Liver (tissue), 9 donors: ENCODE measurements around the gene TLCD1. TPM values are rescaled to one million over a fixed set of nuclear protein-coding genes. Genes with fewer than 3 reads are reported as not detected.

Experiments used
- DNase-seq: peaks from one replicate; pipeline ENCODE4 v3.0.0-alpha.2; 2017; ENCODE audit warnings: low spot score
- H3K27ac ChIP-seq, 2 donors: one replicate each; pipeline ENCODE4 v1.7.0; 2013; ENCODE audit warnings: inconsistent platforms in 2 of 2, low read length in 2 of 2, control low read depth in 1 of 2, low read depth in 1 of 2, mild to moderate bottlenecking in 1 of 2
- H3K27me3 ChIP-seq, 4 donors: one replicate each; pipeline versions ENCODE4 v1.6.1 to v1.7.0; 2013; ENCODE audit warnings: low read length in 3 of 4, inconsistent platforms in 1 of 4, mild to moderate bottlenecking in 1 of 4, moderate library complexity in 1 of 4; ENCODE audit not compliant: control insufficient read depth in 4 of 4, insufficient read depth in 4 of 4
- H3K36me3 ChIP-seq, 4 donors: one replicate each; pipeline versions ENCODE4 v1.6.1 to v1.7.0; 2013; ENCODE audit warnings: low read length in 3 of 4, mild to moderate bottlenecking in 3 of 4, low read depth in 1 of 4, moderate library complexity in 1 of 4; ENCODE audit not compliant: control insufficient read depth in 4 of 4, insufficient read depth in 3 of 4
- H3K4me1 ChIP-seq, 4 donors: one replicate each; pipeline versions ENCODE4 v1.6.1 to v1.7.0; 2013; ENCODE audit warnings: low read length in 3 of 4, mild to moderate bottlenecking in 3 of 4, moderate library complexity in 1 of 4; ENCODE audit not compliant: control insufficient read depth in 4 of 4, insufficient read depth in 4 of 4
- H3K4me3 ChIP-seq, 3 donors: one replicate each; pipeline versions ENCODE4 v1.6.1 to v1.7.0; 2013; ENCODE audit warnings: low read length in 3 of 3, control low read depth in 1 of 3, low read depth in 1 of 3, mild to moderate bottlenecking in 1 of 3
- H3K9ac ChIP-seq, 2 donors: one replicate each; pipeline ENCODE4 v1.7.0; 2013; ENCODE audit warnings: low read length in 2 of 2, mild to moderate bottlenecking in 2 of 2, moderate library complexity in 2 of 2, control low read depth in 1 of 2, low read depth in 1 of 2
- H3K9me3 ChIP-seq, 4 donors: one replicate each; pipeline versions ENCODE4 v1.6.1 to v1.7.0; 2013; ENCODE audit warnings: low read length in 3 of 4; ENCODE audit not compliant: control insufficient read depth in 4 of 4
- EGR1 ChIP-seq, 2 donors: IDR thresholded peaks; 2 replicates each; pipeline ENCODE4 v1.6.1; 2016 to 2018; ENCODE audit warnings: antibody characterized with exemption in 2 of 2, low read depth in 2 of 2
- FOXA1 ChIP-seq: IDR thresholded peaks from 2 replicates; pipeline ENCODE4 v1.6.1; 2016; ENCODE audit warnings: antibody characterized with exemption
- FOXA2 ChIP-seq: IDR thresholded peaks from 2 replicates; pipeline ENCODE4 v1.6.1; 2016; ENCODE audit warnings: antibody characterized with exemption
- GABPA ChIP-seq, 2 donors: IDR thresholded peaks in 1 of 2; conservative IDR thresholded peaks in 1 of 2; 2 replicates each; pipeline ENCODE4 v1.6.1; 2016; ENCODE audit warnings: antibody characterized with exemption in 2 of 2, mild to moderate bottlenecking in 1 of 2, moderate library complexity in 1 of 2
- HNF4A ChIP-seq, 2 donors: conservative IDR thresholded peaks; 2 replicates each; pipeline ENCODE4 v1.6.1; 2016; ENCODE audit warnings: antibody characterized with exemption in 2 of 2, mild to moderate bottlenecking in 2 of 2
- HNF4G ChIP-seq: IDR thresholded peaks from 2 replicates; pipeline ENCODE4 v1.6.1; 2016; ENCODE audit warnings: antibody characterized with exemption
- JUND ChIP-seq, 2 donors: IDR thresholded peaks; 2 replicates each; pipeline ENCODE4 v1.6.1; 2016; ENCODE audit warnings: antibody characterized with exemption in 2 of 2
- NR2F2 ChIP-seq: IDR thresholded peaks from 2 replicates; pipeline ENCODE4 v1.6.1; 2016; ENCODE audit warnings: antibody characterized with exemption
- RAD21 ChIP-seq, 2 donors: IDR thresholded peaks; 2 replicates each; pipeline ENCODE4 v1.6.1; 2016; ENCODE audit warnings: antibody characterized with exemption in 2 of 2, mild to moderate bottlenecking in 2 of 2
- RXRA ChIP-seq, 2 donors: IDR thresholded peaks; 2 replicates each; pipeline ENCODE4 v1.6.1; 2017 to 2018; ENCODE audit warnings: antibody characterized with exemption in 2 of 2, mild to moderate bottlenecking in 1 of 2
- SP1 ChIP-seq: IDR thresholded peaks from 2 replicates; pipeline ENCODE4 v1.6.1; 2018; ENCODE audit warnings: antibody characterized with exemption, mild to moderate bottlenecking
- TAF1 ChIP-seq: conservative IDR thresholded peaks from 2 replicates; pipeline ENCODE4 v1.6.1; 2016; ENCODE audit warnings: antibody characterized with exemption, mild to moderate bottlenecking
- YY1 ChIP-seq: IDR thresholded peaks from 2 replicates; pipeline ENCODE4 v1.6.1; 2016; ENCODE audit warnings: antibody characterized with exemption, mild to moderate bottlenecking
- WGBS: extraction: QIAGEN DNeasy Blood & Tissue Kit; methylation state at CpG from one replicate; pipeline ENCODE4 v1.1.7; 2013; 5-methylcytosine and 5-hydroxymethylcytosine counted together
- polyA plus RNA-seq, 2 donors: library from polyadenylated mRNA; stranded (reverse) in 1 of 2; unstranded in 1 of 2; fragments of 200-250 nt in 1 of 2; fragments of >200 nt in 1 of 2; fragmentation: Nextera tagmentation in 1 of 2; extraction: Ambion mirVana in 1 of 2; gene quantifications; one replicate each; pipeline versions ENCODE4 v1.2.1 to v1.2.3, GENCODE V29; 2013 to 2015
- total RNA-seq, 2 donors: library from RNA; depleted of rRNA; stranded (reverse); fragments of >200 nt; gene quantifications; one replicate each; pipeline ENCODE4 v1.2.3, GENCODE V29; 2014
- TF ChIP-seq, protein P1 (sequence below): IDR thresholded peaks from 2 replicates; pipeline ENCODE4 v1.6.1; 2016; ENCODE audit warnings: antibody characterized with exemption, mild to moderate bottlenecking
- TF ChIP-seq, protein P2 (sequence below): IDR thresholded peaks from 2 replicates; pipeline ENCODE4 v1.6.1; 2016; ENCODE audit warnings: antibody characterized with exemption
- TF ChIP-seq, protein P3 (sequence below): IDR thresholded peaks from 2 replicates; pipeline ENCODE4 v1.6.1; 2016; ENCODE audit warnings: antibody characterized with exemption
- TF ChIP-seq, protein P4 (sequence below): IDR thresholded peaks from 2 replicates; pipeline ENCODE4 v1.6.1; 2016; ENCODE audit warnings: antibody characterized with exemption
- TF ChIP-seq, protein P5 (sequence below): fragments of 150-350 bp; IDR thresholded peaks from 2 replicates; pipeline ENCODE4 v1.5.1; 2017; ENCODE audit warnings: improper control_type of control experiment, low read depth, low read length; ENCODE audit not compliant: missing input control
- donor health status: healthy.
- donor health status: healthy.
- donor health status: healthy.
- donor health status: healthy.
- donor health status: healthy.

Gene TLCD1
- total and polyA plus RNA-seq, 4 donors = 4.4 to 8.8 (median 6.5) TPM

DNA sequence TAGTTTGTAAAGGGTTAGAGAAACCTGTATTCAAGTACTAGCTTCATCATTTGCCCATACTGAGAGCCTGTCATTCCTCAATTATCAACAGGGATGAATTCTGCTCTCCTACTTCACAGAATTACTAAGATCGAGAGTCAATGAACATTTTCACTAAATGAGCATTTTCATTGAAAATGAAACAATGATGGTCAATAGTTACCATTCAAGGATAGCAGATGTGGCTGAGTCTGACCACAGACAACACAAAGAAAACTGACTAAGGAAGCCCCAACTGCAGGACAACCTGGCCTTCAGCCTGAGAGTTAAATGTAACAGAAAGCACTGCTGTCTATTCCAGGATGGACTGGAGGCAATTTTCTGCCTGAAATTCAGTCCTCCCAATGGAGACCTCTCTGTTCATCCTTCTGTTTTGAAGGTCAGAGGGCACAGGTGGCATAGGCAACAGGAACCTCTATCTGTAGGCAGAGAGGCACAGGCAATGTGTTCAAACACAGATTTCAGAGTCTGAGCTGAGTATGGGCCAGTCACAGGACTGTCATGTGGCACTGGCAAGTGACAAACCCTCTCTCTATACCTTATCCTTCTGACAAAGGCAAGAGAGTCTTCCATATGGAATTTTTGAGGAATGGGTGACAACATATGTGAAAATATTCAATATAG is 37.2 kb upstream of the TLCD1 start:
- no peaks in the 10 kb centered on the region for H3K9me3 ChIP-seq
- WGBS = 91% methylated on average over 1 of the region's 1 CpG
- no peak overlapping the region for H3K27ac ChIP-seq
- TF ChIP-seq JUND (IDR thresholded peaks at IDR 0.05) (no peak), YY1 (no peak), RAD21 (IDR thresholded peaks at IDR 0.05) (no peak), HNF4A (conservative IDR thresholded peaks at IDR 0.05) (no peak), SP1 (no peak), HNF4G (no peak), RXRA (IDR thresholded peaks at IDR 0.05) (no peak), FOXA1 (no peak), FOXA2 (no peak), GABPA (IDR thresholded peaks at IDR 0.05 in 1 of 2, conservative IDR thresholded peaks at IDR 0.05 in 1 of 2) (no peak), TAF1 (no peak), EGR1 (IDR thresholded peaks at IDR 0.05; ENCODE audit: low read depth in 2 of 2) (no peak), NR2F2 (no peak)
- TF ChIP-seq, protein P1, sequence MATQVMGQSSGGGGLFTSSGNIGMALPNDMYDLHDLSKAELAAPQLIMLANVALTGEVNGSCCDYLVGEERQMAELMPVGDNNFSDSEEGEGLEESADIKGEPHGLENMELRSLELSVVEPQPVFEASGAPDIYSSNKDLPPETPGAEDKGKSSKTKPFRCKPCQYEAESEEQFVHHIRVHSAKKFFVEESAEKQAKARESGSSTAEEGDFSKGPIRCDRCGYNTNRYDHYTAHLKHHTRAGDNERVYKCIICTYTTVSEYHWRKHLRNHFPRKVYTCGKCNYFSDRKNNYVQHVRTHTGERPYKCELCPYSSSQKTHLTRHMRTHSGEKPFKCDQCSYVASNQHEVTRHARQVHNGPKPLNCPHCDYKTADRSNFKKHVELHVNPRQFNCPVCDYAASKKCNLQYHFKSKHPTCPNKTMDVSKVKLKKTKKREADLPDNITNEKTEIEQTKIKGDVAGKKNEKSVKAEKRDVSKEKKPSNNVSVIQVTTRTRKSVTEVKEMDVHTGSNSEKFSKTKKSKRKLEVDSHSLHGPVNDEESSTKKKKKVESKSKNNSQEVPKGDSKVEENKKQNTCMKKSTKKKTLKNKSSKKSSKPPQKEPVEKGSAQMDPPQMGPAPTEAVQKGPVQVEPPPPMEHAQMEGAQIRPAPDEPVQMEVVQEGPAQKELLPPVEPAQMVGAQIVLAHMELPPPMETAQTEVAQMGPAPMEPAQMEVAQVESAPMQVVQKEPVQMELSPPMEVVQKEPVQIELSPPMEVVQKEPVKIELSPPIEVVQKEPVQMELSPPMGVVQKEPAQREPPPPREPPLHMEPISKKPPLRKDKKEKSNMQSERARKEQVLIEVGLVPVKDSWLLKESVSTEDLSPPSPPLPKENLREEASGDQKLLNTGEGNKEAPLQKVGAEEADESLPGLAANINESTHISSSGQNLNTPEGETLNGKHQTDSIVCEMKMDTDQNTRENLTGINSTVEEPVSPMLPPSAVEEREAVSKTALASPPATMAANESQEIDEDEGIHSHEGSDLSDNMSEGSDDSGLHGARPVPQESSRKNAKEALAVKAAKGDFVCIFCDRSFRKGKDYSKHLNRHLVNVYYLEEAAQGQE = no peak
- TF ChIP-seq, protein P2, sequence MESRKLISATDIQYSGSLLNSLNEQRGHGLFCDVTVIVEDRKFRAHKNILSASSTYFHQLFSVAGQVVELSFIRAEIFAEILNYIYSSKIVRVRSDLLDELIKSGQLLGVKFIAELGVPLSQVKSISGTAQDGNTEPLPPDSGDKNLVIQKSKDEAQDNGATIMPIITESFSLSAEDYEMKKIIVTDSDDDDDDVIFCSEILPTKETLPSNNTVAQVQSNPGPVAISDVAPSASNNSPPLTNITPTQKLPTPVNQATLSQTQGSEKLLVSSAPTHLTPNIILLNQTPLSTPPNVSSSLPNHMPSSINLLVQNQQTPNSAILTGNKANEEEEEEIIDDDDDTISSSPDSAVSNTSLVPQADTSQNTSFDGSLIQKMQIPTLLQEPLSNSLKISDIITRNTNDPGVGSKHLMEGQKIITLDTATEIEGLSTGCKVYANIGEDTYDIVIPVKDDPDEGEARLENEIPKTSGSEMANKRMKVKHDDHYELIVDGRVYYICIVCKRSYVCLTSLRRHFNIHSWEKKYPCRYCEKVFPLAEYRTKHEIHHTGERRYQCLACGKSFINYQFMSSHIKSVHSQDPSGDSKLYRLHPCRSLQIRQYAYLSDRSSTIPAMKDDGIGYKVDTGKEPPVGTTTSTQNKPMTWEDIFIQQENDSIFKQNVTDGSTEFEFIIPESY = no peak
- TF ChIP-seq, protein P3, sequence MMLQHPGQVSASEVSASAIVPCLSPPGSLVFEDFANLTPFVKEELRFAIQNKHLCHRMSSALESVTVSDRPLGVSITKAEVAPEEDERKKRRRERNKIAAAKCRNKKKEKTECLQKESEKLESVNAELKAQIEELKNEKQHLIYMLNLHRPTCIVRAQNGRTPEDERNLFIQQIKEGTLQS = no peak
- TF ChIP-seq, protein P4, sequence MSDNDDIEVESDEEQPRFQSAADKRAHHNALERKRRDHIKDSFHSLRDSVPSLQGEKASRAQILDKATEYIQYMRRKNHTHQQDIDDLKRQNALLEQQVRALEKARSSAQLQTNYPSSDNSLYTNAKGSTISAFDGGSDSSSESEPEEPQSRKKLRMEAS = no peak
- TF ChIP-seq, protein P5, sequence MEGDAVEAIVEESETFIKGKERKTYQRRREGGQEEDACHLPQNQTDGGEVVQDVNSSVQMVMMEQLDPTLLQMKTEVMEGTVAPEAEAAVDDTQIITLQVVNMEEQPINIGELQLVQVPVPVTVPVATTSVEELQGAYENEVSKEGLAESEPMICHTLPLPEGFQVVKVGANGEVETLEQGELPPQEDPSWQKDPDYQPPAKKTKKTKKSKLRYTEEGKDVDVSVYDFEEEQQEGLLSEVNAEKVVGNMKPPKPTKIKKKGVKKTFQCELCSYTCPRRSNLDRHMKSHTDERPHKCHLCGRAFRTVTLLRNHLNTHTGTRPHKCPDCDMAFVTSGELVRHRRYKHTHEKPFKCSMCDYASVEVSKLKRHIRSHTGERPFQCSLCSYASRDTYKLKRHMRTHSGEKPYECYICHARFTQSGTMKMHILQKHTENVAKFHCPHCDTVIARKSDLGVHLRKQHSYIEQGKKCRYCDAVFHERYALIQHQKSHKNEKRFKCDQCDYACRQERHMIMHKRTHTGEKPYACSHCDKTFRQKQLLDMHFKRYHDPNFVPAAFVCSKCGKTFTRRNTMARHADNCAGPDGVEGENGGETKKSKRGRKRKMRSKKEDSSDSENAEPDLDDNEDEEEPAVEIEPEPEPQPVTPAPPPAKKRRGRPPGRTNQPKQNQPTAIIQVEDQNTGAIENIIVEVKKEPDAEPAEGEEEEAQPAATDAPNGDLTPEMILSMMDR = no peak
- no peak overlapping the region for H3K9ac ChIP-seq
- DNase-seq = no peak
- no peaks in the 10 kb centered on the region for H3K27me3 ChIP-seq
- no peak overlapping the region for H3K4me3 ChIP-seq
- peaks cover 7 to 25% (median 11%) of the 10 kb centered on the region in 4 donors for H3K36me3 ChIP-seq
- H3K4me1 ChIP-seq = peaks cover 0 to 11% (median 7%) of the 10 kb centered on the region in 4 donors
